HG03520 (cell line): Measurements from ENCODE around the gene TTC3.

Experiments used
- ATAC-seq: cut with Tn5 transposase; IDR thresholded peaks from one replicate; pipeline ENCODE4 v1.9.1; 2021; ENCODE audit warnings: mild to moderate bottlenecking, moderate library complexity; ENCODE audit not compliant: unreplicated experiment

TTC3 gene

DNA sequence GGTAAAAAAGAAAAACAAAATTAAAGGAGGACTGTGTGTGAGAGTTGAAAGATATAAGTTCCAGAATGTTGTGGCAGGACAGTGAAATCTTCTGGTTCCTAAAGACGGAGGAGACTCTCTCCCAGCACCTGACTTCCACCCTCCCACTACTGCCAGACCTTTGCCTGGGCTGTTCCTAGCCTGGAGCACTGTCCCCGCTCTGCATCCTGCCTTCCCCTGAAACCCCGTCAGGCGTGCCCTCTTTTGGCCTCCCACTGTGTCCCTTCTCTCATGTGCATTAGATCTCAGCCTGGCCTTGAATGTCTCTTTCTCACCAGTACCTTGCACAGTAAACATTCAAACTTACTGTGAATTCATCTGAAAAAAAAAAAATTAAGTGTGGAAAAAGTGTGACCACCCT is 120.0 kb downstream of the TTC3 start:
- no peak for ATAC-seq

DNA sequence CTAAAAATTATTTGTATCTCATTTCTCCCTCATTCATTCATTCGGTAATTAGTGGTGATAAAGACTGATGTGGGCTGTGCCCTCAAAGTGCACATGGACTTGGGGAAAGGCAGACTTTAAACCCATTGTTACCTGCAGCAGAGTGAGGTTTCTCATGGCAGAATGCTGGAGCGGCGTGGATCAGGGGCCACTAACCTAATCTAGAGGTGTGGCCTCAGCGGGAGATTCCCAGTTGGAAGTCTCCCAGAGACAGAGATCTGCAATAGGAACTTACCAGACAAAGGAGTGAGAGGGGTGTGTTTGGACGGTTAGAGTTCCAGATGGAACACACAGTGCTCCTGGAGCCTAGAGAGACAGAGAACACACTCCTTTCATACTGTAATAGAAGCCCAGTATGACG is 120.6 kb downstream of the TTC3 start:
- ATAC-seq = no peak

DNA sequence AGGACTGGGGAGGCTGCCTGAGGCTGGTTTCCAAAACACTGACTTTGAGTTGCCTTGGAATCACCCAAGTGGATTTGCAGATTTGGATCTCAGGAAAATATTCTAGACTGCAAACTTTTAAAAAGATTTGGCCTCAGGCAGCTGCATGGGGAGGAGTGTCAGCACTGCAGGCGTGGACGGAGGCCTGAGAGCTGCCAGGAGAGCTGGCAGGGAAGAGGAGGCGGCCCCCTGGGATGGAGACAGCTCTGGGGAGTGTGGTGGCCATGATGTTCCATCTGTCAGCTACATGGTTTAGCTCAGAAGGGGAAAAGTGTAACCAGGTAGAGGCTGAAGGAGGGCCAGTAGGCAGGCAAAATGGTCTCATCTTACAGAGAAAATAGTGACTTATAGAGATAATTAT is 122.0 kb downstream of the TTC3 start:
- ATAC-seq = no peak

DNA sequence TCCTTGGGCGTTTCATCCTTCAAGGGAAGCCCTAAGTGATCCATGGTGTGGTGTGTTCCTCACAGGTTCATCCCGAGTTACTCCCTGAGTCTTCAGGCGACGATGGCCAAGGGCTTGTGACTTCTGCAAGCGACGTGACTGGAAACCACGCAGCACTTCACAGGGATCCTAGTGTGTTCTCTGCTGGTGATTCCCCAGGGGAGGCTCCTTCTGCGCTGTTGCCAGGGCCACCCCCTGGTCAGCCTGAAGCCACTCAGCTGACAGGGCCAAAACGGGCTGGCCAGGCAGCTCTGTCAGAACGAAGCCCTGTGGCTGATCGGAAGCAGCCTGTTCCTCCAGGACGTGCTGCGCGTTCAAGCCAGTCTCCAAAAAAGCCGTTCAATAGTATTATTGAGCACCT is 122.6 kb downstream of the TTC3 start:
- ATAC-seq = no peak

DNA sequence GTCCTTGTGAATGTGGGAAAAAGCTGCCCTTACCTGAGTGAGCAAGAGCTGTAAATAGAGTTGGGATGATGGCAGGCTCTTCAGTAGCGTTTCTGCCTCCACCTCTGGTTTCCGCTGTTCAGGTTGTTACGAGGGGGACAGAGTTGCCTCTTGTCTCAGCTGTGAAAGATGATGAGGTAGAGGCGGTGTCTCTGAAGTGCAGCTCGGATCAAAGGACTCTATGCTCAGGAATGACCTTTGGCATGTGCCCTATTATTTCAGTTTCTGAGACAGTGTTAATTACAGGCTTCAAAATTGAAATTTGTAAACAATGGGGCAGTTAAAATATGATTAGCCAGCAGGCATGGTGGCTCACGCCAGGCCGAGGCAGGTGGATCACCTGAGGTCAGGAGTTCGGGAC is 123.8 kb downstream of the TTC3 start:
- no peak for ATAC-seq

DNA sequence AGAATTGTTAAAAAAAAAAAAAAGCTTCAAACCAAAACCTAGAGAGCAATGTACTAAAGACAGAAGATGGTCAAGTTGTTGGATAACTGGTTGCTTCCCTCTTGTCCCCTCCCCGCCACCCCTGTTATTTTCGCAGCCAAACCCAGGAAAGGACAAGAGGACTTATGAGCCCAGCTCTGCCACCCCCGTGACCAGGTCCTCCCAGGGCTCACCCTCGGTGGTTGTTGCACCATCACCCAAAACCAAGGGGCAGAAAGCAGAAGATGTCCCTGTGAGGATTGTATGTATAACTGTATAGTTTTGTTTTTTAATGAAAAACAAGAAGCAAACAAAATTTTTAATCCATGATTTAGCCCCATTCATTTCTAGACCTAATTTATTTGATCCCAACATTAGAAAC is 124.7 kb downstream of the TTC3 start:
- no peak for ATAC-seq

DNA sequence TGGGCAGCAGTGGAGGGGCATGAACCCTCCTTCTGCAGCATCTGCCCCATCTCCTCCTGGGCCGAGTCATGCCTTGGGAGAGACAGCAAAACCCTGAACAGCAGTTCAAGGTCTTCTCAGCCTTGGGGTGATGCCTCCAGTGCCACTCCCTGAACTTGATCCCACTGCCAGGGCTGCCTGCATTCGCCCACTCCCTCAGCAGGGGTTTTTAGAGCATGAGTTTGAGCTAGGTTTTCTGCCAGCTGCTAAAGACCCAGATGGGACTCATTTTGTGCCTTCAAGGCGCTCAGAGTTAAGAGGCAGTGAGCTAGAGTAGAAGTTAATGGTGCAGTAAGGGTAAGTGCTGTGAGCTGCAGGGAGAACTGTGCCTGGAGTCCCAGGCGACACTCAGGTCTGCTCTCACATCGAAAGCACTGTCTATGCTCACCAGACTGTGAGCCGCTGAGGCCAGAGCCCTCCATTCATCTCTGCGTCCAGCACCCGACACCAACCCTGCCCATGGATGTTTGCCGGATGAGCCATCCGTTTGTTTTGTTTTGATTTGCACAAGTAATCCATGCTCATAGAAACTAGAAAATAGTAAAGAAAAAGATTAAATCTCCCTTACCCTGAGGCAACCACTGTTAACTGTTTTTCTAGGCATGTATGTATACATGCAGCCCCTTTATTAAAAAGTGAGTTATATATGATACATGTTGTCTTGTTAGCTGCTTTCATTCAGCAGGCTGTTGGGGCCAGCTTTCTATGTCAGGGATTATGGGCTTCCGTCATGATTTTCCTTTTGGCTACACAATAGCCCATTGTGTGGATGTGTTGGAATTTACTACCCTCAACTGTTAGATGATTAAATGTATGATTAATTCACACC is 126.2 kb downstream of the TTC3 start:
- no peak for ATAC-seq

DNA sequence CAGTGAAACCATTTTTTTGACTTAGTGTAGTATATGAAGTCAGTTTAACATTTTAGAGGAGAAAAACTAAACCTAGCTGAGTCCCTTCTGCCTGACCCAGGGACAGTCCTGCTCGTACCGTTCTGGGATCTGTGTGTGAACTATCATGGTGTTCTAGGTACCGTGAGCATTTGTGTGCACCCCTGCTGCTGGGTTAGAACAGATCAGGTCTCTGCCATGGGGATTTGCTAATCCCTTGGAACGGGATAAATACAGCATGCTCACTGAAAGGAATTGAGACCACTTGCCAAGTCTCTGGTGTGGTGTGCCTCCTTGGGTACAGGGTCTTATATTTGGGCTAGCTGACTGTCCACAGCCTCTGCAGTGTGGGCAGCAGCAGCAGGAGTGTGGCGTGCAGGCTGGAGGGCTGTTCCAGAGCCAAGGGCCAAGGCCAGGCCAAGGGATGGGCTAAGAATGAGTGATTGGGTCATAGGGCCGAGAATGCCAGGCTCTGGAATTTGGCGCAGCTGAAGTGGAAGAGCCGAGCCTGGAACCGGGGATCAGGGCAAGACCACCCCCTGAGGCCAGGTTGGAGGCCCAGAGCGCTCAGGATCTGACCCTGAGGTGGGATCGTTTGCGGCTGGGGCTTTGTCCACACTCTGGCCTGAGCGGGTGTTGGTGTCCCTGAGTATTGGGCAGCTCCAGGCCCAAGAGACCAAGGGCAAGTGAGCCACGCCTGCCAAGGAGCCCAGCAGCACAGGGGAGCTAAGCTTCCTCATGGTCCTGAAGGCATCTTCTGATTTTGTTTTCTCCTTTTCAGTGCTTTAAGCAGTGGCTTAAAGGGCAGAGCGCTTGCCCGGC is 127.8 kb downstream of the TTC3 start:
- ATAC-seq = no peak

DNA sequence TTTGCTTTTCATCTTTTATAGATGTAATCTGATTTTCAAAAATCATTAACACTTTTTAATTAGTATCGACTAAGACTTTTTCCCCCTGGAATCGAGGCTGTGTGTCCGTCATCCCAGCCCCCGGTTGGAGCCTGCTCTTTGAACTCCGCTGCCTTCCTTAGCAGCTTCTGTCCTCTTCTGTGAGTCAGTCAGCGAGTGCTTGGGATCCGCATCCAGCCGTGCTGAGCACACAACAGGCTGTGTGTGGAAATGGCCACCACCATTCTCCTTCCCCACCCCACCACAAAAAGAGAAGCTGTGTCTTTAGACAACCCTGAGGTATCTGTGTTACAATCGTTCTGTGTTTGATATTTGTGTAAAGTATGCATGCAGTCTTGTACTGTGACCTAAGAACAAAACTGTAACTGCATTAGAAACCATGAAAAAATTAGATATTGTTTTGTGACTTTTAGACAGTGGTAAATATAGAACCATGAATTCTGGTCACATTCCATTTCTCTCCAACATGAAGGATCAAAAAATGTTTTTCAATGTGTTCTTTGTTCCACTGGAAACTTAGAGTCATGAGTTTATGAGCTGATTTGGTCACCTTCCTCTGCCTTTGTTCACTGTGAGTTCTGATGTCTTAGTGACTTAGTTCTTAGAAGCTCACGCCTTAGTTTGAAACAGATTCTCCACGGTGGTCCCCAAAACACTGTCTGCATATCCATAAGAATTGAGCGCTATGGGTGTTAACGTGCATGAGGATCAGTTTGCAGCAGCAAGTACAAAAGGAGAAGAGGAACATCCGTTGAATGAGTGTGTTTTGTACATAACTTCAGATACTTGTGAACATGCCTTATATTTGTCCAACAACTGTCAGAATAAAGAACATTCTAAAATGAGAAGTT is 129.4 kb downstream of the TTC3 start:
- no peak for ATAC-seq

DNA sequence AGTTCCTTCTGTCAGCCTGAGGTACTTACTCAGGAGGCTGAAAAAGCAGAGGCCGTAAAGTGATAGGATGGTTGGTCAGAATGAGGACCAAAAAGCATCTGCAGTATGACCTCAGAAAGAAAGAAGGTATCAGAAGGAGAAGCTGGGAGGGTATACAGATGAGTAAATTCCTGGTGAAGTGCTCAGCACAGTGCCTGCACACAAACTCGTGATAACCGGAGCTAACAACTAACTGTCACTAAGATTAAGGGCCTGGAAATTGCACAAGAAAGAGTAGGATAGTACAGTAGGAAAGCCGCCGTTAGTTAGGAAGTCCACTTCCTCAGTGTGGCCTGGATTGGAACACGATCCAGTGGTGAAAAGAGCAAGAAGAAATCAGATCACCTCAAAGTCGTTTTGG is 131.5 kb downstream of the TTC3 start:
- ATAC-seq = no peak

DNA sequence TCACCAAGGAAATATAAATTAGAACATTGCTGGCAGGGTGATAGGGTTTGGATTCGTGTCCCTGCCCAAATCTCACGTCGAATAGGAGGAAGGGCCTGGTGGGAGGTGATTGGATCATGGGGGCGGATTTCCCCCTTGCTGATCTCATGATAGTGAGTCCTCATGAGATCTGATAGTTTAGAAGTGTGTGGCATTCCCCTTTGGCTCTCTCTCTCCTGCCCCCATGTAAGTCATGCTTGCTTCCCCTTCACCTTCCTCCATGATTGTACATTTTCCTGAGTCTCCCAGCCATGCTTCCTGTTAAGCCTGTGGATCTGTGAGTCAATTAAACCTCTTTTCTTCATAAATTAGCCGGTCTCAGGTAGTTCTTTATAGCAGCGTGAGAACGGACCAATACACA is 133.4 kb downstream of the TTC3 start:
- ATAC-seq = no peak

DNA sequence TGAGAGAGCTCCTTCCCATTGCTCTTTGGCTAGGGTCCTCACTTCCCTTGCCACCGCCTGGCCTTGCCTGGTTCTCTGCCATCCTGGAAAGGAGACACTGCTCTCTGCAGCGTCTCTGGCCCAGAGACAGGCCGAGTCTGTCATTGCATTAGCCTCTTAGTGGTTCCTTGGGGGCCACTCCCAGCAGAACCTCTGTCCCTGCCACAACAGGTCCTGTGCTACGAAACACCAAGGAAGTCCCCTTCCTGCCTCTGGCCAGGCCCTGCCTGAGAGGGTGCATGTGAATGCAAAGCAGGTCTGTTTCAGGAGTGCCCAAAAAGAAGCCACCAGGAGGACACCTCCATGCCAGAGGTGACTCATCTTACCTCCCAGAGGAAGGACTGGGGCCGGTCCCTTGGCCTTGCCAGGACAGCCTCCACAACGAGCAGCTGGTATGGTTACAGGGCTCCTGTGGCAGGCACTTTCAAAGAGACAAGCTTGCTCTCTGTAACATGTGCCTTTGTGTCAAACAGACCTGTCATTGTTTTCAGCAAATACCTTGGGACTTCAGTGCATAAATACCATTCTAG is 134.5 kb downstream of the TTC3 start:
- no peak for ATAC-seq

DNA sequence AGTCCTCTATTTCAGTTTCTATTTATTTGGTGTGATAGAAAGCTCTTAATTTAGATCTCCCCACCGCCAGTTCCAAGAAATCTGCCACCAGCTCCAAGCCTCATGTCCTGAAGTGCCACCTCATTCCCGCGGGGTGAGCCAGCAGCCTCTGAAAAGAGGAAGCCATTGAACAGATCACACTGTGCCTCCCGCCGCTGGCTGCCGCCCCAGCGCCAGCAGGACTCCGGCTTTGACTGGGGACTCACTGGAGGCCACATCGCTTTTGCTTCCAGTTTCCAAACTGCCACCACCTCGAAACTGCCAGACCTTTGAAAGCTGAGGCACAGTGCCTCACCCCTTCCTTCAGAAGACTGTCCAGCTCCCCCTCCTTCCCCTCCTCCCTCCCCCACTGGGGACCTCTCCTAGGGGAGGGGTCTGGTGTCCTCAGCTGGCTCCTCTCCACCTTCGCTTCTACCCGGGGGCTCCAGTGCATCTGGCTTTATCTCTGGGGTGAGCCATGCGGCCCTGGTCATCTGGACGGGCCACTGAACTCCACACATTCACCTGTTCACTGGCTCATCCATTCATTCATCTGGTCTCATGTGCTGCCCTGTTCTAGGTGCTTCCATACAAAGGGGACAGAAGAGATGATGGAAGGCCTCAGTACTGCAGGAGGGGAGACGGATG is 135.1 kb downstream of the TTC3 start:
- peak; percentile 58 for ATAC-seq

DNA sequence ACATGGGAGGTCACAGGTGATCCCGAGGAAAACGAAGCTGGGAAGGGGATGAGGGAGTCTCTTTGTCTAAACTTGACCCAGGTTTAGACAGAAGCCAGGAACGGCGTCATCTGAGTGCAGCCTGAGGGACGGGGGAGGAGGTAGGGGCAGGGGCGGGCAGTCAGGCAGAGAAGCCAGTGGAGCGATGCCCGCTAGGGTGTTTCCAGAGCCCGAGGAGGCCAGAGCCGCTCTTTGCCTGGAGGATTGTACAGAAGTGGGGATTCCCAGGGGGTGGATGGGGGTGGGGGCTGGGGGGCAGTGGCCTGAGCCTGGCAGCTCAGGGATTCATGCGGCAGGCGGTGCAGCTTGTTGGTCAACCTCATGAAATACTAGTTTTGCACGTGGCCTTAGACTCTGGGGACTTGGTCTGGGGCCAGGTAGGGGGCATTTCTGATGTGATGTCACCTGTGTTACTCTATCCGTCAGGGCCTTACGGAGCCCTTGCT is 135.7 kb downstream of the TTC3 start:
- peak; percentile 28 for ATAC-seq

DNA sequence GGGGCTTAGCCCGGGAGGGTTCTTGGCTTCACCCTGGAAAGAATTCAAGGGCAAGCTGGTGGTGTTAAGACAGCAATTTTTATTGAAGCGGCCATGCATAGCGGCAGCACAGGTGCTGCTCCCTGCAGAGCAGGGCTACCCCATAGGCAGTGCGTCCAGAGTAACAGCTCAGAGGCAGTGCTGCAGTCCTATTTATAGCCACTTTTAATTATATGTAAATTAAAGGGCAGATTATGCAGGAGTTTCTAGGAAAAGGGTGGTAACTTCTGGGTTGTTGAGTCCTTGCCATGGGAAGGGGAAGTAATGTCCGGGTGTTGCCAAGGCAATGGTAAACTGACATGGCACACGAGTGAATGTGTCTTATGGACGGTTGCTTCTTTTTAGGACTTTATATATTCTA is 137.1 kb downstream of the TTC3 start:
- ATAC-seq = no peak

DNA sequence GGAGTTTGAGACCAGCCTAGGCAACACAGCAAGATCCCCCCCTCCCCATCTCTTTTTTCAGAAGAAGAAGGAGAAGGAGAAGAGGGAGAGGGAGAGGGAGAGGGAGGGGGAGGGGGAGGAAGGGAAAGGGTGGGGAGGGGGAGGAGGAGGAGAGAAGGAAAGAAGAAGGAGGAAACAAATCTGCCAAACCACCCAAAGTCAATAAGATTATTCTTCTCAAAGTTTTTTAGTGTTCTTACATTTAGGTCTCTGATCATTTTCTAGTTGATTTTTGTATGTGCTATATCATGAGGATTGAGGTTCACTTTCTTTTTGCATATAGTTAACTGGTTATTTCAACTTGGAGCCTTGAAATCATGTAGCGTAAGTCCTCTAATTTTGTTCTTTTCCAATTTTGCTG is 137.7 kb downstream of the TTC3 start:
- ATAC-seq = no peak

DNA sequence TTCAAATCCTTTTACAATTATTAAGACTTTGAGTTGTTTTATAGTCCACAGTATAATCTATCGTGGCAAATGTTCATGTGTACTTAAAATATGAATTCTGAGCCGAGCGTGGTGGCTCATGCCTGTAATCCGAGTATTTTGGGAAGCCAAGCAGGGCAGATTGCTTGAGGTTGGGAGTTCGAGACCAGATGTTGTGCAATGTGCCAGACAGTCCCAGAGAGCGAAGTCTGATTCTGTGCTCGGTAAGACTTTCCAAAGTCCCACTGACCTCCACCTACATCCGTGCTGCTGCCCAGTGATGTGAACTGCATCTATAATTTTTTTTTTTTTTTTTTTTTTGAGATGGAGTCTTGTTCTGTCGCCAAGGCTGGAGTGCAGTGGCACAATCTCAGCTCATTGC is 141.9 kb downstream of the TTC3 start:
- ATAC-seq = no peak

DNA sequence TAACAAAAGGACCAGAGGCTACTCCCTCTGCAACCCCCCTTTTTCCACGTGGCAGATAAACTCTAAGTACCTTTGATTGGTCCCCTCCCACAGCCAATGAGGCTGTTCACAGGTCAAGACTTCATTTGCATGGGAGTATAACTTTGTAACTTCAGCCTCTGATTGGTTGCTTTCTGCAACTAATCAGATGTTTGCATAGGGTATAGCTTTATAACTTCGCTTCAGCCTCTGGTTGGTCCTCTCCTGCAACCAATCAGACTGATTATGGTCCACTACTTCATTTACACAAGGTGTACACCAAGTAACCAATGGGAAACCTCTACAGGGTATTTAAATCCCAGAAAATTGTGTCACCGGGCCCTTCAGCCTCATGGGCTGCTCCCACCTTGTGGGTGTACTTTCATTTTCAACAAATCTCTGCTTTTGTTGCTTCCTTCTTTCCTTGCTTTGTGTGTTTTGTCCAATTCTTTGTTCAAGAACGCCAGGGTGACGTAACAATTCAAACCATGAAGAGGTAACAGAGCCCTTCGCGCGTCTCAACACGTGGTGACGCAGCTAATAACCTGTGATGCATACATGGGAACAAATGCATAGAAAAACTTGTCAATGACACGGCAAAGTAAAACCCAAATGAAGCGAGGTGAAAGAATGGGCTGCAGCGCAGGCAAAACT is 146.8 kb downstream of the TTC3 start:
- no peak for ATAC-seq

DNA sequence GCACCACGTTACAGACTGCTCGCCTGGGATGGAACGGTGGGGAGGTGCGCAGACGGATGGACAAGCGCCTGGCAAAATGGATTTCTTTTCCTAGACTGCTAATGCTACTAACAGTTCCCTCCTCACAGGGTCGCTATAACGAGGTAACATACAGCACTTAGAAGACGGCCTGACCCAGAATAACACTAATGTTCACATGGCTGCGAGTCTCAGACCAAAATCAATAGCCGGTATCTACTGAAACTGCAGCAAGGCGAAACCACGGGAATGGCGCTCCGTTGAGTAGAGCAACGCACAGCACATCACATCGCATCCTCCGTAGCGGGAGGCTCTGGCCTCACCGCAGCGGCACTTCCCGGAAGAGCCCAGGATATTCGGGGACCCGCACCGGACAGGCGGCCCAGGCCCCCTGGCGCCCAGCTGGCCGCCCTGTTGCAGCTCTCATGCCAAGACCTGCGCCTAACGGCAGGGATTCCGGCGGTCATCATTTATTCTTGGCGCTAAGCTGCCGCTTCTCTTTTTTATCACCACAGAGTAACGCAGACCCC is 147.5 kb downstream of the TTC3 start:
- ATAC-seq = peak; percentile 30
